GM10847 (cell line): ENCODE measurements around the gene PANX3.

Experiments used
- POLR2A ChIP-seq: IDR thresholded peaks from 2 replicates; pipeline ENCODE4 v1.6.1; 2011; ENCODE audit not compliant: insufficient read length; ENCODE audit errors: extremely low read depth

The PANX3 gene

DNA sequence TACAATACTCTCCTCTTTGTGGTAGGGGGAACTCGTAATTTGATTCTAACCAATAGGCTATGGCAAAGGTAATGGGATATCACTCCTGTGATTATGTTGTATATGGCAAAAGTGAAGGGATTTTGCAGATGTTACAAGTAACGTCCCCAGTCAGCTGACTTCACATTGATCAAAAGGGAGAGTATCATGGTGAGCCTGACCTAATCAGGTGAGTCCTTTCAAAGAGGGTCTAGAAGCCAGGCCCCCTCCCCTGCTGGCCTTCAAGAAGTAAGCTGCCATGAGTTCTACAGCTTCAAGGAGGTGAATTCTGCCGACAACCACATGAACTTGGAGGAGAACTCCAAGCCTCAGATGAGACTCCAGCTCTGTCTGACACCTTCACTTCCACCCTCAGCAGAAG is 31.4 kb downstream of the PANX3 start:
- TF ChIP-seq POLR2A, result no peak

DNA sequence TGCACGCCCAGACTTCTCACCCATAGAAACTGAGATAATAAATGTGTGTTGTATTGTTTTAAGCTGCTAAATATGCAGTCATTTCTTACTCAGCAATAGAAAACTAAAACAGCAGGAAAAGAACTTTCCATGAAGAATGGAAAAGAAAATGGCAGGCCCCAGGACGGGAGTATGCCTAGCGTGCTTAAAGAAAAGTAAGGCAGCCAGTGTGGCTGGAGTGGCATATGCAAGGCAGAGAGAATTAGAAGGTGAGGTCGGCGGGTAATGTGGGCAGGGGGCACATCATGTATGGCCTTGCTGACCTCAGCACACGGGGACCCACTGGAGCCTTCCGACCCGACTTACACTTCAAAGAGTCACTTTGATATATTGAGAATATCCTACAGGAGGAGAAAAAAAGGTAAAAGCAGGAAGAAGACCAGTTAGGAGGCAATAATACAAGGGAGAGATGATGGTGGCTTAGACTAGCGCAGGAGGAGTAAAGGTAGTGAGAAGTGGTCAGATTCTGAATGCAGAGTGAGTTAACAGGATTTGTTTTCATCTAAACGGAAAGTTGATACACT is 31.9 kb downstream of the PANX3 start:
- TF ChIP-seq POLR2A, result no peak

DNA sequence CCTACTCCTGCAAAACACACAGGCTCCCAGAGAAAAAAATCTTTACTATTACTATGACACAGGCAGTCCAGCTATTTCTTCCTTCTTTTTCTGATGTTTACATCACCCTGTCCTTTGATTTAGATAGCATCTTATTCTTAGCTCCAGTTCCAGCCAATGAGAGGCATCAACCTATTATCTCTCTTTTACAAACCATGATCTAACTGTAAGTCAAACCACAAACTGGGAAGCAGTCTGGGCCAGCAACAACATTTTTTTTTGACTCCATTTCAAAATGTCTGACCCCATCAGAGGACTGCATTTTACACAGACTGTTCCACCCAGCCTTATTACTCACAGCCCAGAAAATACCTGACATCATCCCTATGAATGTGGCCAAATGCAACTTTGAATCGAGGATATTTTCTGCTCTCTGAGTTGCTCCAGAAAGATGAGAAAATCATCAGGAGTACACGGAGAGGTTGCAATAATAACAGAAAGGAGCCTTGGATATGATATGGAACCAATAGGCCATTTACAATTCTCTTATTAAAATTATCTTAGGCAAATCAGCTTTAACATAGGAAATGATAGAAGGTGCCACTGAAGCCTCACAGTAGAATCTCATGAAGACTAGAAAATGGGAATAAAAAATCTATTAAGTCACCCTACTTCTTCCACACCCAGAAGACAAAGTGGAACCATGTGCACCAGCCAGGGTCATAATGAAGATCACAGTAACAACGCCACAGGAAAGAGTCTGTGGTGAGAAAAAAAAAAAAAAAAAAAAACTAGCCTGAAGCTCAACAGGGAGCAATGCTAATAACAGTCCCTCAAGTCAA is 32.6 kb downstream of the PANX3 start:
- TF ChIP-seq POLR2A, result no peak

DNA sequence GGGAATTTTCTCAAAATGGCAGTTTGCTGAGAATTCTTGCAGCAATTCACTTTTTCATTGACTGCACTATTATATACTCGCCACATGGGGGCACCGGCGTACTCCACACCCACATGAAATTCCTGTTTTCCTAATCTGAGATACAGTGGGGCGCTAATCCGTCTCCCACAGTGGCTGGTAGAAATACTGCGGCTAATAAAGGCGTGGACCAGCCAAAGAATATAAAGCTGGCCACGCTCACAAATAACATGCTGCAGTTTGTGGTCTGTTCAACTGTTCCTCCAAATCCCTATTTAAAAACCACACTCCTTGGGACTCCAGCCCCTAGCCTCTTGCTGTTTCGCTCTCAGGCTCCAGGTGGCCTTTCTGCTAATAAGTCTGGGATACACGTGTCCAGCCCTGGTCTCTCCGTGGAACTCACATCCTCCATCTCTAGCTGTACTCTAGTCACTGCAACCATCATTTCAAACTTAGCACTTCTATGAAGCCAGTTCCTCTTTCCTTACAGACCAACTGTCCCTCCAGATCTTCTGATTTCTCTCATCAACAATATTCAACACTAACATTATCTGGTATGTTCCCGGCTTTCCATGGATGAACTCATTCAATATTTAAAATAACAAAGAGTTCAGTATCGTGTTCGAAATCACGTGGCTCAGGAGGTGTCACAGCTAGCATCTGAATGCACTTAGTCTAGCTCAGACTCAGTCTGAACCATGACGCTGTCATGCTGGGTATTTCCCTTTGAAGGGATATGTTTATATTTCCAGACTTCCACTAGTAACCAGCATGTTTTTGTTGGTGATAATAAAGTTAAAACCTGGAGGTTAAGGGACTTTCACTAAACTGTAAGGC is 33.4 kb downstream of the PANX3 start:
- no peak for TF ChIP-seq POLR2A

DNA sequence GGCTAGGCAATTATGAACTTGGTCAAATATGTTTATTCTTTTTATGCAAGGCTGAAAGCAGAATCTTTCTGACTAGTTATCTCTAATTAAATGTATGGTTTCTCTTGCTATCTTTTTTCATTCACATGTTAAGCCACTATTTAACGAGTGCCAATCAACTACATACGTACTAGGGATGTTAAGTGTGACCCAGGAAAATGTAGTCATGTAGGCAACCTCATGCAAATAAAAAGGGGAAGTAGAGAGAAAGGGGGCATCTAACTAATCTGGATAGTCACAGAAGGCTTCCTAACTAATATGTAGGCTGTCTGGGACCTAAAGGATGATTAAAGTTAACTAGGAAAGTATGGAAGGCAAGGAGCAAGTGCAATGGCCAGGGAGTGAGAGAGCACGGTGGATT is 34.9 kb downstream of the PANX3 start:
- no peak for TF ChIP-seq POLR2A

DNA sequence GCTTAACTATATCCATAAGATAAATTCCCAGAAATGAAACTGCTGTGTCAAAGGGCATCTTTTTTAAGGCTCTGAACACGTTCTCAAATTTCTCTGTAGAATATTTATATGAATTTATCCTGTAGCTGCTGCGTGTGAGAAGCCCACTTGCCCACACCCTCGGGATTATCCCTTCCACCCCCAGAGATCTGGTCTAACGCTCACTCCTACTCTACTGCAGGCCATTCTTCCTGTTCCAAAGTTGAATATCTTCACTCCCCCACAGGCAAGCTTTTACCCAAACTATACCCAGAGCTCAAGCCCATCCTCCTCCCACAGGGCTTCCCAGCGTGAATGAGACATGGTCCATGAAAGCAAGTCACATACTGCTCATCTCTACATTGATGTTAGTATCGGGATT is 37.4 kb downstream of the PANX3 start:
- no peak for TF ChIP-seq POLR2A

DNA sequence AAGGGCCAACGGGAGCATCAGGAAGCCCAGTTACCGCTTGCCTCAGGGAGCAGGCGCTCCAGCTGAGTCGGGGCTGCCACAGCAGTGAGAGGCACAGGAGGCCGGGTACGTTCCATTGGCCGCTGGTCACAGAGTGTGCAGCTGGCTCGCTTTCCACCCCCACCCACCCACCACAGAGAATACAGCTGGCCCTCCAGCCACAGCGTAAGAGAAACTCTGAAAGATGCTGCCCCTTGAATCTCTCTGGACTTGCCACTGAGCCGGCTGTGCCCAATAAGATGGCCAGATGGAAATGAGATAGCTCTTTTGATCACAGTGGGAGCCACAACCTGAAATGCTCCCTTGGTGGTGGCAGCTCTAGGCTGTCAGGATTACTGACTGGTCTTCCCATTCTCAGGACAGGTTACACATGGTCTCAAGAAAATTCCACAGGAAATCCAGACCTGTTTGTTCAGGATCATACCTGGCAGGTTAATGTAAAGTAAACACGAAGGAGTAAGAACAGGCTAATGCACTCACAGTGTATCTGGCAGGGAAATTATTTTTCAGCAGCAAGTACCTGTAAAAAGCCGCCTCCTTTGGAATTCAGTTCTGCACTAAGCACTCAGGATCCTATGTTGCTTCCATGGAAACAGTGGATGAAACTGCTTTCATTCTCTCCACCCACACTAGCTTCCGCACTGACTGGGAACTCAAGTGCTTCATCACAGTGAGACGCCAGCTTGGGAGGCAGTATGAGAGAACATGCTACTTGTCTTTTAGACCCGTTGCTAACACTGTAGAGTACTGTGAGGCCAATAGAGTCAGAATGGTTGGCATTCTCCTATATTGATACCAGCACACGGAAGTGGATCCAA is 45.8 kb downstream of the PANX3 start:
- no peak for TF ChIP-seq POLR2A

DNA sequence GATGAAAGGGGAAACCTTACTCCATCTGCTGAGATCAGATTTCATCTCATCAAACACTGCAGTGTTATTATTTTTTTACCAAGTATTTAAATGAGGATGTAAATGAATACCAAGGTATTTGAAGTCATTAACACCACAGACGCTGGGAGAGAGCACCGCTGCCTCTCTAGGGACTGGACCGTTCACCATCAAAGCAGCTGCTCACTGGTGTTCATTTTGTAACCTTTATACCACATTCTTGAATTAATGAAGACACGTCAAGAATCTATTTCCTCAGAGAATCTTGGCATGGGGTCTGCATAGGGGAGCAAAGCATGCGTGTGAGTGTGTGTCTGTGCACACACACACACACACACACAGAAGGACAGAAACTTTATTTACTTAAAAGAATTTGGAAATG is 46.7 kb downstream of the PANX3 start:
- no peak for TF ChIP-seq POLR2A

DNA sequence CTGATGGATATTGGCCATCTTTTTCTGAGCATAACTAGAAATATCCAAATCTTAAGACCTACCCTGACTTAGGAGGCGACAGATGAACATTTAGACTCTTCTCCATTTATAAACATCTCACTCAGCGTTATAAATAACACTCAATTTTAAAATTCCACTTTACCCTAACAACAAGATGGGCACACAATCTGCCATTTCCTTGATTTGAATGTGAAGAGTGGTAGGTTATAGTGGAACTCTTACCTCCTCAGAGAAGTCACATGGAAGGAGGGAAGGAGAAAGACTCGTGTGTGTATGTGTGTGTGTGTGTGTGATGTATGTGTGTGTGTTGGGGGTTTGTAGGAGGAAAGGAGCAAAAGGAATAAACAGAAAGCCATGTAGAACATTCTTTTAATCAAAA is 47.3 kb downstream of the PANX3 start:
- TF ChIP-seq POLR2A, result no peak

DNA sequence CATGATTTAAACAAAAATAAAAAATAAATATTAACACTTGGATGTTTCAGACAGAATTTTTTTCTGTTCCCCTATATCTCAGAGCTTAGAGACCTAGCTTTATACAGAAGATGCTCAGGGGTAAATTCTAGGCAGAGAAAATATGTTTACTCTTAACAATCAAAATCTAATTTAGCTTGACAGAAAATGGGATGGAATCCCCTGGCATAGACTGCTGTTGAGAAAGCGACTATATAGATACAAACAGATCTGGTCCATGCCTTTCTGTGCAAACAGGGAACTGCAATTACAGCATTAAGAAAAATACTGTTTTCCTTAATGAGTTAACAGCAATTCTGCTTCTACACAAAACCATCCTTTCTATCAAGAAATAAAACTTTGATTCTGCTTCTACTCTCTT is 47.8 kb downstream of the PANX3 start:
- TF ChIP-seq POLR2A, result no peak

DNA sequence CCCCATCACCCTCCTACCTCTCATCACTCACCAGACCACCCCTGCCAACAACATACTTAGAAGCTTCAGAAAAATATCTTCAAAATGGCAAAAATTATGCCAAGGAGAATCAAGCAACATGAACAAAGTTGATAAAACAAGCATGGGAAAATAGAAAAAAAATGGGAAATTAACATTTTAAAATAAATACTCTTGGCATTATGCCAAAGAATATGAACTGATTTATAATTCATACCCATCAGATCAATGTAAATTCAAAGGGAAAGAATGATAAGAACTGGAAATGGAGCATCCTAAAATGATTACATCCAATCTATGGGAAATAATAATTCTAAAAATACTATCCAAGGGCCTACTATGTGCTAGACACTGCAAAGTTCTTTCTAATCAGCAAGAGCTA is 50.3 kb downstream of the PANX3 start:
- TF ChIP-seq POLR2A, result no peak

DNA sequence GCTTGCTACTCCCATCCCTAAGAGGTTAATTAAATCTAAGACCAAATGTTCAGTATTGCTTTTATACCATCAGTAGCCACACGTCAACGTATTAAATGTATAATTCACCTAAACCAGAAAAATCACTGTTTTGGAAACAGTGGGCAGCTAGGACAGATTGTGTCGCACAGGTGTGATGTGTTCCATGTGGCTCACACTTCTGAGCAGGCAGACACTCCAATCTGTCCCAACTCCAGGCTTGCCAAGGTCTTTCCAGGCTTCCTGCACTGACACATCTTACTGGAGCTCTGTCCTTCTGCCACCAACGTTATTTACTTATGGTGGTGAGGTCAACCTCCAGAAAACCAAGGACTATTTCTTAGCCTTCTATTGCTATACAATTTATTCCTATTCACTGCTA is 50.9 kb downstream of the PANX3 start:
- TF ChIP-seq POLR2A, result no peak

DNA sequence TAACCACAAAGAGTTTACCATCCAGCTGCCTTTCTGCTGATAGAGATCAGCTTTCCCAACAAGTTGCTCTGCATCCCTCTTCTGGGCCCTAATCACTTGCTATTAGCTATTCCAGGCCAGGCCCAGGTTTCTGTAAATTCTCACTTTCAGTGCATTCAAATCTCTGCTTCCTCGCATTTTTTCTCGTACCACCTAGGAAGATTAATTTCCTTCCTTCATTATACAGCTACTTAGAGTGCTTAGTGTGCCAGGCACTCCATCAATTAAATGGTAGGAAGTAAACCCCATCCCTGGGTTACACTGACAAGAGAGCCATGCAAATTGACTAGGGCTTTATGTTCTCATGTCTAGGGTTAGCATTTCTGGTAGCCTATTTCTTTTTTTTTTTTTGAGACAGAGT is 52.6 kb downstream of the PANX3 start:
- TF ChIP-seq POLR2A, result no peak

DNA sequence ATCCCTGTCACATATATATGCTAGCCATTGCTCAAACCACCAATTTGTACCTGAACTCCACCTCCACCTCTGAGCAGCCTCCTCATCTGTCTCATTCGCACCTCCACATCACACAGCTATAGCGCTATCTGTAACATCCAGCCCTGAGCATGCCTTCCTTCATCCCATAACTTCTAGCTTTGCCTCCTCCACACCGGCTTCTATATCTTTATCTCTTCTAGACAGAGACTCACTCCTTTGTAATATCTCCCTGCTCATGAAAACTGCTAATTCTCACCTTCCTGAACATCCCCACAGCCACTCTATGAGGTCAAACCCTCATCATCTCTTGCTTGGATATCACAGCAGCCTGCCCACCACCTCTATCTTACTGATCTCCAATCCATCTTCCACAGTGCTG is 56.4 kb downstream of the PANX3 start:
- no peak for TF ChIP-seq POLR2A

DNA sequence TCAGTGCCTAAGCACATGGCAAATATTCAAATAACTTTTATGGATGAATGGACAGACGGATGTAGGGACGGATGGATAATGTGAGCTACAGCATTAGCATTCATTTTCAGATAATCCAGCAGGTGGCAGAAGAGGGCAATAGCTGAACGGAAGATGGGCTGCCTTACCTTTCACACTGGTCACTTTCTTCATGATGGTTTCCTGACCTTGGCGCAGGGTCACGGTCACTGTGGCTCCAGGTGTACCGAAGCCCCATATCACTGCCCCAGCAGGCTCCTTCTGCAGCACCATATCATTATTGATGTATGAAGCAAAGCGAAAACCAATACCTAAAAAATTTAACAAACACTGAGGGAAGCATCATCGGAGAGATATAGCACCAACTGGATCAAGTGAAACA is 58.0 kb downstream of the PANX3 start:
- TF ChIP-seq POLR2A, result no peak
